HL-60/S4 treated with retinoic acid at 250 ng/mL for 4 days and 3 days (cell line): ENCODE data around the gene CATSPER2.
"Not testable (repeated sequence)": the region's sequence is repeated elsewhere in the genome, so short reads cannot be mapped to it uniquely, and the experiment has no call there.

ENCODE experiments used
- in situ Hi-C: fragments of 300-500 bp; cut with MboI; formaldehyde crosslinking; loops from 2 replicates; pipeline ENCODE4 v1.7.0; 2022; ENCODE audit warnings: low sequenced_read_pairs

Gene CATSPER2

GRCh38 chr15:43593328-43594190, 55.1 kb downstream of the CATSPER2 start, which contains the start of gene CKMT1B:
Gene CKMT1B (plus strand): TSS chr15:43594027. CDS start chr15:43594219, 192 bp downstream.
- in situ Hi-C loops, result not testable (repeated sequence)

- in situ Hi-C loops, result not testable (repeated sequence)
Measured at GRCh38 chr15:43592841-43593240, 55.8 kb downstream of the CATSPER2 start.

GRCh38 chr15:43589778-43590466, 58.7 kb downstream of the CATSPER2 start, which contains the start of gene PPIP5K1:
Gene PPIP5K1 (minus strand): TSS chr15:43590208. CDS start chr15:43584504, 5,704 bp downstream.
- in situ Hi-C loops, result not testable (repeated sequence)
